ENCODE data around the gene INHBB.
"Not testable (repeated sequence)": the region's sequence is repeated elsewhere in the genome, so short reads cannot be mapped to it uniquely, and the experiment has no call there.

INHBB gene

DNA sequence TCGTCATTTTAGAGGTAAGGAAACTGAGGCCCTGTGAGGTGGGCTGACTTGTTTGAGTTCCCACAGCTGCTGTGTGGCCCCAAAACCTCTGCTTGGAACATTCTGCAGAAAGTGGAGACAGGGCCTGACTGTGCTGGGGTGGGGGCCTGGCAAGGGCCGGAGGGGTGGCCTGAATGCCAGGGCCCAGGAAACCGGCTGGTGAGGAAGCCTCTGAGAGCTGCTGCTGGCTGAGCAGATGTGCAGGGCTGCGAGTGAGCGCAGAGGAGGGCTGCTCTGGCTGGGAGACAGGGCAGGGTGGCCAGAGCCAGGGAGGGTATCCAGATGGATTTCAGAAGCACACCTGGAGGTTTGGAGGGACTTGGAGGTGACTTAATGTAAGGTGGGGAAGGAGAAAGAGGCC lies 29.9 kb upstream of the INHBB start:
- no peak for DNase-seq (ENCODE audit: low read depth)

DNA sequence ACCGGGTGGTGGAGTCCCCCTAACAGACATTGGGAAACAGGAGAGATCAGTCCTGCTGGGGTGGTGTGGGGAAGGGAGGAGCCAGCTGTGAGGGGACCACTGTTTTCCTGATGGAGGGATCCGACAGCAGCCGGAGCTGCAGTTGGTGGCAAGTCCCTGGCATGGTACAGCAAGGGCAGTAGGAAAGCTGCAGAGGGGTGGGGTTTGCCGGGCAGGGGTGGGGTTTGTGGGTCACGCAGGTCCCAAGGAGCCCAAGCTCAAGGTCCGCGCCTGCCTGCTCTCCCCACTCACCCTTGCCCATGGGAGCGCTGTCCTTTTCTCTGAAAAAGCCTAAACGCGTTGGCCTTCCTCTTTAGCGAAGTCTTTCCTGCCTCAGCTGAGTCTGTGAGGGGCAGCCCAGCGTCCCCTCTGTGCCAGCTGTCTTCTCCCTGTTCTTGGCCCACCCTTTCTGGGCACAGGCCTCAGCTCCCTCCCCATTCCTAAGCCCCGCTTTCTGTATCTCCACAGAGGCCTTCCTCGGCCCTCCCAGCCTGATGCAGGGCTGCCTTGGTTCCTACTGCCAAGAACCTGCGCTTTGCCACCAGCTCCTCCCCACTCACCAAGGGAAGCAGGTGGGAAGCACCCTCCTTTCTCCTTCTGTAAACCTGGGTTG lies 29.3 kb upstream of the INHBB start:
- no peak for DNase-seq (ENCODE audit: low read depth)

DNA sequence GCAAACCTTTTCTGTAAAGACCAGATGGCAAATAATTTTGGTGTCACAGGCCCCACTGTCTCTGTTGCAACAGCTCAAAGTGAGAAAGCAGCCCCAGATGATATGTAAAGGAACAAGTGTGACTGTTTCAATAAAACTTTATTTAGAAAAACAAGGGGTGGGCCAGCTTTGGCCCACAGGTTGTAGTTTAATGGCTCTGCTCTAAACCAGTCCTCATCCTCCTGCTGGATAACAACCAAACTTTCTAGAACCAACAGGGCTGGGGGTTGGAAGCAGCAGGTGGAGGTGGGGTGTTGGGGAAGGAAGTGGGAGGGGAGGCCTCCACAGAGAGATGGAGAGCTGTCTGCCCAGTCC lies 28.8 kb upstream of the INHBB start:
- no peak for DNase-seq (ENCODE audit: low read depth)

DNA sequence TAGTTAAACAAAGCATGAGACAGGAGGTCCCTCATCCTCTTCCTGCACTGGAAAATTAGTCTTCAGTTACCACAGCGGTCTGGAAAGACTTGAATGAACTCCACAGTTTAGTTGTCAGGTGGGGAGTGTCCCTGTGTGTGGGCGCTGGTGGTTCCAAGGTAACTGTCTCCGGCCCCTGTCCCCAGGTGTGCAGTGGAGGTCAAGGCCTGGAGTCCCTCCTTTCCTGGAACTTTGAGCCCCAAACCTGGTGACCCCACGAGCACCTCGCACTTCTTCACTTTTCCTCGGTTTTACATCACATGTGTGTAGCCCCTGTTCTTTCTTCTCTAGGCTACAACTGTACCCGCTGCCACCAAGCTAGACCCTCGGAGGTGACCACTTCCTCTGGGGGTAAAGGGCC lies 28.0 kb upstream of the INHBB start:
- no peak for DNase-seq (ENCODE audit: low read depth)

DNA sequence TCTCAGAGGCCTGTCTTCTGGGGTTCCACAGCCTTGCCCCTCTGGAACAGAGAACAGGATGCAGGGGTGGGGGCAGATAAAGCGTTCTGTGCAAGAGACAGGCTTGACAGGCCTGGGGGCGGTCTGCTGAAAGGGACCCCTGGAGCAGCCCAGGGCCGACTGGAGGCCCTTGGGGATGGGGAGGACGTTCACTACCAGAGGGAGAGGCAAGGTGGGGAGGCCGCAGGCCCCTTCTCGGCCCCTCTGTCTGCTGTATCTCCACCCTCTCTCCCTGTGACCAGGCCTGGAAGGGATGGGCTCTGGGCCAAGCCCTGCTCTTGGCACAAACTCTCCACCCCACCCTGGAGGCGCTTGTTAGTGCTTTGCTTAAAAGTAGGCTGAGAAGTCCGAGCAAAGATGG lies 27.3 kb upstream of the INHBB start:
- DNase-seq (ENCODE audit: low read depth) = no peak

DNA sequence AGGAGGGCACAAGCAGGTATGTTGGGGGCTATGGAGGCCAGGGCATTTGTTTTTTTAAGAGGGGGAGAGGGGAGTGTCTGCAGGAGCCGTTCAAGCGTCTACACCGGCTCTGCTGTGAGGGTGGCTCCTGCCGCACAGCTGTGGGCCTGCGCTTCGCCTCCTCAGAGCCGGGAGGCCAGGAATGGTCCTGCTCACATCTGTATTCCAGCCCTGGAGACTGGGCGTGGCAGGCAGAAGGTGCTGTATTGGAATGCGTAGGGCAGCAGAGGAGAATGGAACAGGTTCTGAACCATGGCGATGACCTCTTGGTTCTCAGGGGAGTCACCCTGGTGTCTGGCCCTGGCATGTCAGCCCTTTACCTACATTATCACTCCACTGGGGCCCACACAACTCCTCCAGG lies 26.8 kb upstream of the INHBB start:
- DNase-seq (ENCODE audit: low read depth) = no peak

DNA sequence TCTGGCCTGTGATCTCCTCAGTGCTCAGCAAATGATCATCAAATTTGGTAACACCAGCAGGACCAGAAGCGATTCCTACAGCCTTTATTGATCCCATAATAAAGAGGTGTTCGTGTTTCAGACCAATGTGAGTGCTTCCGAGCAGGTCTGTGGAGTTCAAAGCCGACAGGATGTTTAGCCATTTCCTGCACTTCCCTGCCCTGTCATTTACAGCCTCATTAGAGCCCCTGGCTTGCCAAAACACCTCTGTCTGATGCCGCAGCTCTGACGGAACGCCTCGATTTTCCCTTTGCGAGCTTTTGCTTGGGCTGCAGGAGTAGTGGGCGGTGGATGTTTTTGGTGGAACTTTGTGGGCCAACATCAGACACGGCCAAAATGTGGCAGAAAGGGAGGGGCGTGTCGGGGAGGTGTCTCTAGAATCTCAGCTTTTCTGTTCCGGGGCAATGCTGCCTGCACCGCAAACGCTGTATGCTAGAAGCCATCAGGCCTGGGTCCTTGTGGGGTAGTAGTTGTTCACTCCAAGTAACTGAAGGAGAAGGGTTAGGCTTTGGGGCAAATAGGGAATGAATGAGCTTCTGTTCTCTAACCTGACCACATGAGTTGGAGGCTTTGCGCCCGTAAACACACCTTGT lies 26.1 kb upstream of the INHBB start:
- DNase-seq (ENCODE audit: low read depth) = no peak

DNA sequence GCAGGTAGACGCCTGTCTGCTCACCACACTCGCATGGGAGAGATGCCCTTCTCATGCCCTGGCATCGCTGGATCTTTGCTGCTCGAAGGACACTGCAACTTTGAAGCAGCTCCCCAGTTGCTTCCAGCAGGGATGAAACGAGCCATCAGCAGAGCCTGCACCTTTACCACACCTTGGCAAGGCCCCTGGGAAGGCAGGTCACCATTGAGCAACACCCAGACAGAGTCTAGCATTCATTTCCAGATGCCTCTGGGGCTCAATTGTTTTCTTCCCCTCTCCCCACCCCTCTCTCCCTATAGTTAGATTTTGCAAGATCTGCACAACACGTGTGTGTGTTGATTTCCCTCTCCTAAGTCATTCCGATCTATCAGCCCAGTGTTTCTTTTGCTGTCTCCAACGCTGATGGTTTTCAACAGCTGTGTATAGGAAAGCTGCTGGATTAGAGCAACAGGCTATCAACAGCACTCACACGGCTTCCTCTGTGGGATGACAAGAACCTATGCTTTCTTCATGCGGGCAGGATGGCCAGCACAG lies 25.6 kb upstream of the INHBB start:
- DNase-seq (ENCODE audit: low read depth) = no peak

DNA sequence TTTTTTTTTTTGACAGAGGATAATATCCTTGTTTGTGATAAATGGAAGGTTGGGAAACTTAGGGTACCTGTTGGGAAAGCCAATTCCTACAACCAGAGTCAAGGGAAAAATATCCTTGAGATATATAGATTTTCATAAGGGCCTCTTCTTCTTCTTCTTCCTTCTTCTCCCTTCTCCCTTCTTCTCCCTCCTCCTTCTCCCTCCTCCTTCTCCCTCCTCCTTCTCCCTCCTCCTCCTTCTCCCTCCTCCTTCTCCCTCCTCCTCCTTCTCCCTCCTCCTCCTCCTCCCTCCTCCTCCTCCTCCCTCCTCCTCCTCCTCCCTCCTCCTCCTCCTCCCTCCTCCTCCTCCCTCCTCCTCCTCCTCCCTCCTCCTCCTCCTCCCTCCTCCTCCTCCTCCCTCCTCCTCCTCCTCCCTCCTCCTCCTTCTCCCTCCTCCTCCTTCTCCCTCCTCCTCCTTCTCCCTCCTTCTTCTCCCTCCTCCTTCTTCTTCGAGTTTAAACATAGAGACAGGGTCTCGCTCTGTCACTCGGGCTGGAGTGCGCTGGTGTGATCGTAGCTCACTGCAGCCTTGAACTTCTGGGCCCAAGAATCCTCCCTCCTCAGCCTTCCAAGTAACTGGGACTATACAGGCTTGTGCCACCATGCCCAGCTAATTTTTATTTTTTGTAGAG lies 24.9 kb upstream of the INHBB start:
- DNase-seq (ENCODE audit: low read depth) = not testable (repeated sequence)

DNA sequence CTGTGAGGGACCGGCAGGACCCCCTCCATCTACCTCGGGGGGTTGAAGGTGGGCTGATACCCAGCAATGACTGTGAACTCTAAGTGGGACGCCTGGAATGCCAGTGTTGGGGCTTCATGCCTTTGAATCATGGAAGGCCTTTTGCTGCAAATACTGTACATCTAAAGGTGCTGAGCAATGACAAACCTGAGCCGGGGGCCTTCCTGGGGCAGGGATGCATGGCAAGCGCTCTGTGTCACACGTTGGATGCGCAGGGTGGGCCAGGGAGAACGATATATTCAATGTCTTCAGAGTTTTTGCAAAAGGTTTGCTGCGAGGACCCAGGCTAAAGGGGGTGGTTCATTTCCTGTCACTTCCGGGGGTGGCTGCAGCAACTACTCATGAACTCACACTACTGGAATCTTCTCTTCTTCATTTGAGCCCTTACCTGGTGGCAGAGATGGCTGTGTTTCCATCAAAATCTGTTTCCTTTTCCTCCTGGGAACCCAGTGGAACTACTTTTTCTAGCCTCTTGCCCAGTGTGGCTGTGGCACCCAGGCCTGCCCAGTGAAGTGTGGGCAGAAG lies 24.1 kb upstream of the INHBB start:
- DNase-seq (ENCODE audit: low read depth) = no peak

DNA sequence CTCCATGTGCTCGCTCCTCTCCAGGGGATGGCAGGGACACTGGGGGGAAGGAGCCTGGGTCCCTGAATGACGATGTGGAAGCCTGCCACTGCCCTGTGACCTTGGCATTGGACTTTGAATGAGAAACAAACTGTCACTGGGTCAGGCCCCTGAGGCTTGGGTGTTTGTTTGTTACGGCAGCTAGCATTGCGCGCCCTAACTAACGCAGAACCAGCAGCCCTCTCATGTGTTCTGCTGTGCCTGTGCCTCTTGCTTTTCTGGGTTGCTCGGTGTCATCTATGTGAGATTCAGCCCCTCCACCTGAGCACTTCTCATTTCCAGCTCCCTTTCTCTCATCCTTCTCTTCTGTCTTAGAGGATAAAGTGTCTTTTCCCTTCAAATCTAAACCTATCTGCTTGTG lies 23.6 kb upstream of the INHBB start:
- DNase-seq (ENCODE audit: low read depth) = no peak

DNA sequence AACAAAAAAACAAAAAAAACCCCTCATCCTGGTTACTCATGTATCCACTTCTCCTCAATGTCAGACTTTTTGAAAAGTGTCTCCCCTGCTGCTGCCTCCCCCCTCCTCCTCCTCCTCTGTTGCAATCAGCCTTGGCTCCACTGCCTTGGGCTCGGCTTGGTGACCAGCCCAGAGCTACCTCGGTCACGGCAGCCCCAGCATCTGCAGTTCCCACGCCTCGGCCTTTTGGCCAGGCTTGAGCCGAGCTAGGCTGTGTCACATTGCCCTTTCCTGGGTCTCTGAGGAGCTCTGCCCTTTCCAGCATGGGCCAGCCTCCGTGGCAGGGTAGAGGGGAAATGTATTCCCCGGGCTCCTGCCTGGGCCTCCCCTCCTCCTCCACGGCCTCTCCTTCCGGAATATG lies 22.7 kb upstream of the INHBB start:
- DNase-seq (ENCODE audit: low read depth) = no peak

DNA sequence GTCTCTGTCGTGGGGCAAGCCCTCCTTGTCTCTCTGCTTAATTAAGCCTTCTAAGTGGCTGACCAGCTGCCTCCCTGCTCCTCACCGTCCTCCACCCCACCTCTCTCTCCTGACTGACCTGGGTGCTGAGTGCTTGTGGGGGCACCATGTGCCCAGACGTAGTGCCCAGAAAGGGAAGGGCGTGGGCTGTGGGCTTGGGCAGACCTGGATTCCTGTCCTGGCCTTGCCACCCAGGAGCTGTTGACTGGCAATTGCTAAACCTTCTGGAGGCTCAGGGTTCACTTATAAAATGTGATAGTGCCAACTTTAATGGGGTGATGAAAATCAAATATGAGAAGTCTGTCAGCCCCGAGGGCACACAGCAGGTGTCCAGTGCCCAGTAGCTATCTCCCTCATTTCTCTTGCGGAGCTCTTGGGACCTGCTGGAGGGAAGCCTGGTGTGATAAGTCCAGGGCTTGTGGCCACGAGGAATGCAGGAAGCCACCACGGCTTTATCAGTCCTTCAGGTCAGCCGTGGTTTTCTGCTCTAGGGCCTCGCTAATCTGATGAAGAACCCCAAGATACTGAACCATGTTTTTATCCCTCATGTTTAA lies 22.0 kb upstream of the INHBB start:
- no peak for DNase-seq (ENCODE audit: low read depth)

DNA sequence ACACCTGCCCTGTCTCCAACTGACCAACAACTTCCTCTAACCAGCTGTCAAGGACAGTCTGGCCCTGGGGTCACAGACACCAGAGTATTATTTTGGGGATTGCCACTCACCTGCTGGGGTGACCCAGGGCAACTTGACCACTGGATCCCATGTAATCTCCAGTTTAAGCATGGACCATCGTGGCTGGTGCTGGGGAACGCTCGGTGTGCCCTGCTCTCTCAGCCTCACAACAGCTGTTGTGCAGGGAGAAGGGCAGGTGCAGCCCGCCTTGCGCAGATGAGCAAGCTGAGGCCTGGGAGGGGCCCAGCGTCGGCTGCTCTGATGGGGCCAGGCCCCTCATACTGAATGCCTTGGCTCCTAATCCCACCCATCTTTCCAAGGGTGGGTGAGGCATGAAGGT lies 21.0 kb upstream of the INHBB start:
- no peak for DNase-seq (ENCODE audit: low read depth)

DNA sequence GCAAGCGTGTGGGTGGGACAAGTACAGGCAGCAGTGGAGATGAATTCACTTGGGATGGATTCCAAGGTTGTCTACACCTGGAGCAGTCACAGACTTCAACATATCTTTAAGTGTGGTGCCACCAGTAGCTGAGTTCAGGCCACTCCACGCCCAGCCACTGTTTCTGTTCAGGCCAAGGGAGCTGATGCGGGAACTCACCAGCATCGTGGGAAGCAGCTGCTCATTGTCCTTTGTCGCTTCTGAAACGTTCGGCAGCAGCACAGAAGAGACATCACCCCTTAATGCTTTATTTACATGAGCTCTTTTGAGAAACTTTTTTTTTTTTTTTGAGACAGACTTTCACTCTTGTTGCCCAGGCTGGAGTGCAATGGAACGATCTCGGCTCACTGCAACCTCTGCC lies 19.9 kb upstream of the INHBB start:
- no peak for DNase-seq (ENCODE audit: low read depth)

DNA sequence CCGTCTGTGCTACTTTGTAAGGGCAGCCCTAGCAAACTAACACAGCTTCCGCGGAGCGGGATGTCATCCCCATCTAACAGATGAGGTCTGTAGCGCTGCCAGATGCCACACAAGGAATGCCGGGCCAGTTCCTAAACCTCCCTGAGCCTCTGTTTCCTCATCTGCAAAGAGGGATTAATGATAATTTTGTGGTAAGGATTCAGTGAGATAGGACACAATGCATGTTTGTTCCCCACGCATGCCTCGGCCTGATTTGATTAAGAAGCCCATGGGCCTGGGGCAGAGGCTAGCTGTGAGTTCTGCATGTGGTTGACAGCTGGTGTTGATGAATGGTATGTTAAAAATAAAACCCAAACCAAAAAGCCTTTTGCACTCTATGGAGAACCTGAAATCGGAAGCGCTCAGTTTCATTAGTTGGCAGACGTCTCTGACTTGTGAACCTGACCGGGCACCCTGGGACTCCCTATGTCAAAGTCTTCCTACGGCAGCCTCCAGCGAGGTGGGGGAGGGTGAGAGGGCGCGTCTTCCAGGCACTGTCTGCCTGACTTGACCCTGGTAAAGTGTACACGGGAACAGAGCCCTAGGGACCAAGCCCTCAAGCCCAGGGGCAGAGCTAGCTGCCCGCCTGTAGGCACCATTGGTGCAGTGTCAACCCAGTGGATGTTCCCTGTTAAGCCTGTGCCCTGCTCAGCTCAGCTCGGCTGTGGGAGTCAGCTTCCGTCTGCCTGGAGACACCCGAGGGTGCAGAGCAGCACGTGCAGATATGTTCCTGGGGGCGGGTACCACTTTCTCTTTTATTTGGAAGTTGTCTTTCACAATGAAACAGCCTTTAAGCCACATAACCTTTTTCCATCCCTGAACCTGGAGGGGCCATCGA lies 14.8 kb upstream of the INHBB start:
- no peak for DNase-seq (ENCODE audit: low read depth)

DNA sequence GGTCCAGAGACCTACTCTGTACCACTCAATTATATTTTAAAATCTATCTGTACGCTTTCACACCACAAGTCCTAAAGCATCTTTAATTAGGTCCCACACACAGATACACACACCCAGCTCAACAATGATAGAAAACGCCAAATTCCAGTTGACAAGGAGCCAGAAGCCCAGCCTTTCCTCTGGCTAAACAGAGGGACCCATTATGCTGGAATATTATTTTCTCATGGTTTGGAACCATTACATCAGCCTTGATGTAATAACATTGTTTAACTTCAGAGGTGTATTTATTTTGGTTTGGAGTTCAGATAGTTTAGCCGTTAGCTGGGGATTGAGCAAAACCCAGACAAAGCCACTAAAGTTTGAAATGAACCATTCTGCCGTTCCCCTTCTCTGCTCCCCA lies 14.0 kb upstream of the INHBB start:
- no peak for DNase-seq (ENCODE audit: low read depth)

DNA sequence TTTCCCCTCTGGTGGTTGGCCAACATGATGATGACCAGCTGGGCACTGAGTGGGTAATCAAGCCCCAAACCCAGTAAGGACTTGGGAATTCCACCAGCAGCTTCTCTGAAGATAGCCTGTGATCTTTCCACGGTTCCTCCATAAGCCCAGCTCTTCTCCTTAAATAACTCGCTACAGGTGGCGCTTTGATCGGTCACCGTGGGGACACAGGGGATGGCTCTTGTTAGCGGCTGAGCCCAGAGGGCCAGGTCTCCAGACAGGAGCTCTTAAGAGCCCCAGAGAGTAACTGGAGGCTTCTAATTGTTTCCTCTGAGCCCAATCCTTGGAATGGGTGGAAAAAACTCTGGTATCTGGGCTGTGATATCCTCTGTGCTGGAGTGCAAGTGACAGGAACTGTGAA lies 13.6 kb upstream of the INHBB start:
- no peak for DNase-seq (ENCODE audit: low read depth)

DNA sequence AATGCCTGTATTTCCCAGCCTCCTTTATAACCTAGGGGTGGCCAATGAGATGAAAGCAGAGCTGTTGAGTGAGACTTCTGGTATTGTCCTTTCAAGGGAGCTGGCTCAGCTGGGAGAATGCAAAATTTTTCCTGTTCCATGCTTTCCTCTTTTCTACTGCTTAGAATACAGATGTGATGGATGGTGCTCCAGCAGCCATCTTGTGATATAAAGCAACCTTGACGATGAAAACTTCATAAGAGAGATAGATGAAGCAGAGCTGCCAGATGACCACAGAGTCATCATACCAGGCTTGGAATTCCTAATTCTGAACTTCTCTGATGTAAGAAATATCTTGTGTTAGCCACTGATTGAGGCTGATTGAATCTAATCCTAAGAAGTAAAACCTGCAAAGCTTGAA lies 11.9 kb upstream of the INHBB start:
- DNase-seq (ENCODE audit: low read depth) = no peak

DNA sequence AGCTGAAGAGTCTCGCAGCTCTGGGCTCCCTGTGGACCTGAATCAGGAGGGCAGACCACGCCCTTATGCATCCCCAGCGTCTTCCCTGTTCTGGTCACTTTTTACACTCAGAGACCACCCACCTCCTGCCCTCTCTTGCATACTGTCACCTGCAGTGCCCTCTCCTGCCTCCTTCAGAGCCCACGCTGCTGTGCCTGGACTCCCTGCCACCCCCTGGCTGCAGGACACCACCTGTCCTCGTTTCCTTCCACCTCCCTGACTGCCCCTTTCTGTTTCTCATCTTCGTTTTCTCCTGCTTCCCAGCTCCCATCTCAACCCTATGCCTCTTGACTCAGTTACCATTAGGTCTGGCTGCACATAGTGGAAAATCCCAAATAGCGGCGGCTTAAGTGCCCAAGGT lies 9.2 kb upstream of the INHBB start:
- no peak for DNase-seq (ENCODE audit: low read depth)

DNA sequence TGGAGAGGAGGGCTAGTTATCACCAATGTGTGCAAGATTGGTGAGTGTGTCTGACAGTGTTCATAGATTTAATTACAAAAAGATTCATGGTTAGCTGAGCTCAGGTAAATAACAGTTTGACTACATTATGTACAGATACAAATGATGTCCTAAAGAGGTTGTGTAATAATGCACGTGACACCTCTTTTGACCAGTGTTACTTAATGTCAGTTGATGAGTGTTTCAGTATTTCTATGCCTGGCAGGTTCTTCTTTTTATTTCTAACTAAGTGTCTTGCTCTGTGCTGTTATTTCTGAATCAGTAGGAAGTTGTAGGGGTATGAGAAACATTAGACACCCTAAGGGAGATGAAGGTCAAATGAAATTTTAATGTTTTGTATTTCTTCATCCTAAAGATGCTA lies 7.9 kb upstream of the INHBB start:
- DNase-seq (ENCODE audit: low read depth) = no peak

DNA sequence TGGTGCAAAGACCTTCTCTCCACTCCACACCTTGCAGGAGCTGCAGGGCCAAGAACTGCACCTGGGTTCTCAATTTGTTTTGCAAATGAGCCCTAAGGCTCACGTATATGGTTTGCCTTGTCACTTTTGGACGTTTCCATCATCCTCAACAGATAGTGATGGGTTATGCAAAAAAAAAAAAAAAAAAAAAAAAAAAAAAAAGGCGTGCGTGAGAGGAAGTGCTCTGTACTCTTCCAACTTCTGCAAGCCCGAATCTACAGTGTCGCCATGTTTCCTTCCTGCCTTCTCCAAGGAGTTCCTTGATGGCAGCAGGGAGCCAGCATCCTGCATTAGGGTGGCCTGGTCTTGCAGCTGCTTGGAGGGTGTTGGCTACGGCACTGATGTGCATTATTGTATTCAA lies 4.0 kb upstream of the INHBB start:
- DNase-seq (ENCODE audit: low read depth) = no peak
